Limb (tissue), 2 donors: Measurements from ENCODE around the gene SEMA5A.
A peak's percentile ranks its signal among the peaks of the same experiment; 100 is the strongest.

Experiments used
- DNase-seq, 2 donors: peaks; one replicate each; pipeline ENCODE4 v3.0.0-alpha.2; 2016; ENCODE audit errors: extremely low spot score in 2 of 2

SEMA5A gene

GRCh38 chr5:9230355-9230754, 315.5 kb downstream of the SEMA5A start:
- DNase-seq = no peak

- DNase-seq = no peak
These were observed 319.8 kb downstream of the SEMA5A start for GRCh38 chr5:9226016-9226536.

GRCh38 chr5:9222054-9222976, 323.6 kb downstream of the SEMA5A start:
- DNase-seq = no peak

GRCh38 chr5:9218358-9218757, 327.5 kb downstream of the SEMA5A start:
- DNase-seq = no peak

- DNase-seq = no peak
These were observed 333.3 kb downstream of the SEMA5A start for GRCh38 chr5:9212605-9213004.

GRCh38 chr5:9209846-9210492, 335.9 kb downstream of the SEMA5A start:
- DNase-seq = no peak

- DNase-seq = peak in 1 of 2 donors; percentile 55
These were observed 338.0 kb downstream of the SEMA5A start for GRCh38 chr5:9207817-9208418.

DNA sequence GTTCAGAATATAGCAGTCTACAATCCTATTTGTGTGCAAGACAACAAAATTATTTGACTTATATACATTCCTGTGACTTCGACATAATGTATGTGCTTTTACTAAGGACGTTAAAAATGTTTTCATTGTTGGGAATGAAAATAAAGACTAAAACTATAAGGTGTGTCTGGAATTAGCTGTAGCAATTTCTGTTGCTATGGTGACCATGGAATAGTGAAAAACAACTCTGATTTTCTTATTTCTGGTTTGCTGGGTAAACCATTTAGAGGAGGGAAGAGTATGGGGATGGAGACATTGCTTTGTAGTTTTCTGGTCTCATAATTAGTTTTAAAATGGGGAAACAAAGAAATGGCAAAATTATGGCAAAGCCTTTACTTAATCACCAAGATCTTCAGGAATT, 343.2 kb downstream of the SEMA5A start:
- DNase-seq = no peak

- DNase-seq = no peak
These were observed 344.1 kb downstream of the SEMA5A start for GRCh38 chr5:9201761-9202160.

DNA sequence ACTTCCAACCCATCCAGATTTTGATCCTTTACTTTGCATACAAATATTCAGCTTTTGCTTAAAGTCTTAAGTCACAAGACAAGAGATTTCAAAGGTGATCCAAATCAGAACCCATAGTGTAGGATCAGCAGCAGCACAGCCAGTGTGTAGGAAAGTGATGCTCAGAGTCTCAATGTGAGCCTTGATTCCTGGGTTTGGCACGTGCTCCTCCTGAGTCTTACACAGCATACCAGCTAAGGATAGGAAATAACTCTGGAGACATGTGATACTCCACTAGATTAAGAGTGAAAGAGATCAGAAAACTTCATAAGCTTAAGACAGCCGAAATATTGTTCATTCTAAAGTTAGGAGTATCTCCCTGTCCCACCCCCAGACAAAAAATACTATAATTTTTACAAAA, 344.9 kb downstream of the SEMA5A start:
- no peak for DNase-seq

GRCh38 chr5:9198394-9198793, 347.5 kb downstream of the SEMA5A start:
- no peak for DNase-seq

DNA sequence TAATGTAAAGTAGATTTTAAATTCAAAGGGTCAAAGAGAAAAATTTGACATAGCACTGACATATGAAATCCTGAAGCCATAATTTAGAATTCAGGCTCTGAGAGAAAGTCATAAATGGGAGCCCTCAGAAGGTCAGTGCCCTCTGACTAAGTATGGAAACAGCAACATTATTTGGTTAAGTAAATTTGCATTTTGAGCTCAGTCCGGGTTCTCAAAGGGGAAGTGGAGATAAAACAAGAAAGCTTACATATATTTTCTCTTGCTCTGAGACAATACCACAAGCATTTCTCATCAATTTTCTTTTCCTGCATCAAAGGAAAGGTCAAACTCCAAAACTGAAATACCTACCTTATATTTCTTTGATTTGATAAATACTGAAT, 348.0 kb downstream of the SEMA5A start:
- no peak for DNase-seq

- no peak for DNase-seq
These were observed 349.3 kb downstream of the SEMA5A start for GRCh38 chr5:9196403-9197227.

- DNase-seq = peak in 1 of 2 donors; percentile 25
These were observed 351.4 kb downstream of the SEMA5A start for GRCh38 chr5:9194509-9194908.

GRCh38 chr5:9192266-9192665, 353.6 kb downstream of the SEMA5A start:
- no peak for DNase-seq

DNA sequence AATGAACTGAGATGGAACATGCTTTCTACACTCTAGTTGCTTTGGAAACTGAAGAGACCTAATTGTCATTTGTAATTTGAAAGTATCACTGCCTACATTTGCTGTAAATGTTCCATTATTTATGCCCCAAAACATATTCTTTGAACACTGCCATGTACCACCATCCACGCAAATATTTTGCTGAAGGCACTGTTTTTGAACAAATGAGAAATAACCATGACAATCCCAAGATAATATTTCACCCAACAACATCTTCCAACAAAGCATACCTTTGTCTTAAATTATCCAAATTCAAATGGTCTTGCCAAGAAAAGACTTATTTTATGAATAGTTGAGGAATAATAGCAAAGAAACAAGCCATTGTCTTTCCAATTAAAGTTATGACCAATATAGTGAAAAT, 356.2 kb downstream of the SEMA5A start:
- DNase-seq = no peak

DNA sequence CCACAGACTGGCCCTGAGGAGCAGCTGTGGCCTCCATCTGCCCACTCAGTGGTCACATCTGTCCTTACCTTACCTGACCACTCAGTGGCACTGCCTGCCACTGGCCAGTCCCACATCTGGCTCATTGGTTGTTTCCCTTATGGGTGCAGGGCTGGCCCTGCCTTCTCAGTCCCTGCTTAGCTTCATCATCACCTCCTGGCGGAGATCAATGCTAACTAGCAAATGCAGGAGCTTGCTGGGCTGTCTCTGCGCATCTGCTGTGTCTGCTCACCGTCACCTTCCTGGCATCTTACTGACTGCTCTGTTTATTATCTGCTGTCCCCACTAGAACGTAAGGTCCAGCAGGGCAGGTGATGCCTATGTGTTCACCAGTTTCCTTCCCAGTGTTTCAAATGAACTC, 356.9 kb downstream of the SEMA5A start:
- no peak for DNase-seq

DNA sequence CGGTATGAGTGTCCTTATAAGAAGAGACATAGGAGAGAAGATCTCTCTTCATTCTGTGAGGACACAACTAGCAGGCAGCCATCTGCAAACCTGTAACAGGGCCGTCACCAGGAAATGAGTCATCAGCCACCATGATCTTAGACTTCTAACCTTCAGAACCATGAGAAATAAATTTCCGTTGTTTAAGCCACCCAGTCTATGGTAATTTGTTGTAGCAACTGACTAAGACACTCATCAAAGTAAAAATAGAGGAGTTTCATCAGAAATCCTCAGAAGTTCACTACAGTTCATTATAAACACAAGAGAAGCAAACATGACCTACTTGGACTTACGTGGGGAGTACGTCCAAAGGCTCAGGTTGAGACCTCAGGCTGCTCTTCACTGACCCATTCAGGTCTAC, 357.7 kb downstream of the SEMA5A start:
- no peak for DNase-seq

DNA sequence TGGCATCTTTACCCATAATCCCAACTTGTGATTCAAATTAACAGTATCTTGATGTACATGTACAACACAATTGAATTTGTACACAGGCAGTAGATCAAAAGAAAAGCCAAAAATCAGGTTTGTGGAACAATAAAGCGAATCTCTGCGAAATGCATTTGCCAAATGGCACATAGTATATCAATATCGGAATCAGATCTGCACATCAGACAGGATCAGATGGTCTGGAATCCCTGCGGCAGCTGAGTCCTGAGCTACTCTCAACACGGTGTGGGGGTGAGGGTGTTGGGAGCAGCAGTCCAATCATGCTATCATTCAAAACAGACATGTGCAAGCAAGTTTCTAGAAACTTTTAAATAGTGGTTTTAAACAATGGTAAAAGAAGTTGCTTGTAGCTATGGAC, 358.3 kb downstream of the SEMA5A start:
- no peak for DNase-seq

DNA sequence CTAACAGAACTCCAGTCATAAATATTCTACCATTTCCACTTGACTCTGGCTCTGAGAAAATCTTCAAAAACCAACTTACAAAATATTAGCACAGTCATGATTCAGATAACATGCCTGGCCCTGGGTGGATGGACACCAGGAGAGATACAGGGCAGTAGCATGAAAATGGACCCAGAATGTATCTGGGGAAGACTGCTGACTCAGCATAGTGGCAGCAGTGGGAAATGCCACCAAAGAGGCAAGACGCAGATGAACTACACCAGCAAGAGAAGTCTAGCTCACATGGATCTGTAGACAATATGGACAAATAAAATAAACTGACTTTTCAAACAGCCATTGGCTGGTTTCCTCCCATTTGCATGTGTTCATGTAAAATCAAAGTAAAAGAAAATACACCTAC, 359.8 kb downstream of the SEMA5A start:
- no peak for DNase-seq

GRCh38 chr5:9183992-9184391, 361.9 kb downstream of the SEMA5A start:
- no peak for DNase-seq
